Glomerular endothelial cell (primary cell): ENCODE results near the gene KRTAP10-12. TPM values are rescaled to one million over a fixed set of nuclear protein-coding genes. Genes with fewer than 3 reads are reported as not detected.
"Not testable (repeated sequence)": the region's sequence is repeated elsewhere in the genome, so short reads cannot be mapped to it uniquely, and the experiment has no call there.

ENCODE experiments used
- DNase-seq: peaks from one replicate; pipeline ENCODE4 v3.0.0-alpha.2; 2011; ENCODE audit warnings: low read depth, low spot score; ENCODE audit errors: extremely low read depth
- total RNA-seq: library from RNA; depleted of rRNA; stranded (reverse); fragments of >200 nt; gene quantifications from 2 replicates; pipeline ENCODE4 v1.2.3, GENCODE V29; 2015

Gene KRTAP10-12
- total RNA-seq, 1 donor from 2014 or later, result not detected

- DNase-seq, result no peak
Observed at GRCh38 chr21:44667612-44668011, 29.4 kb upstream of the KRTAP10-12 start.

GRCh38 chr21:44670642-44671432 is 26.1 kb upstream of the KRTAP10-12 start:
- DNase-seq, result no peak

GRCh38 chr21:44671911-44672310 is 25.1 kb upstream of the KRTAP10-12 start:
- DNase-seq, result no peak

GRCh38 chr21:44677881-44678280 is 19.1 kb upstream of the KRTAP10-12 start:
- no peak for DNase-seq

- no peak for DNase-seq
Observed at GRCh38 chr21:44681152-44681551, 15.8 kb upstream of the KRTAP10-12 start.

- DNase-seq, result no peak
Observed at GRCh38 chr21:44681861-44682579, 15.0 kb upstream of the KRTAP10-12 start, which contains the start of gene KRTAP12-1. Gene KRTAP12-1 (minus strand): TSS chr21:44682163. CDS start chr21:44682123, 40 bp downstream.

GRCh38 chr21:44682580-44683151 is 14.3 kb upstream of the KRTAP10-12 start:
- DNase-seq, result no peak

- no peak for DNase-seq
Observed at GRCh38 chr21:44684077-44684476, 12.9 kb upstream of the KRTAP10-12 start.

GRCh38 chr21:44684483-44684882 is 12.5 kb upstream of the KRTAP10-12 start:
- no peak for DNase-seq

GRCh38 chr21:44685050-44685449 is 11.9 kb upstream of the KRTAP10-12 start:
- not testable (repeated sequence) for DNase-seq

- no peak for DNase-seq
Observed at GRCh38 chr21:44686000-44686781, 10.8 kb upstream of the KRTAP10-12 start.

- no peak for DNase-seq
Observed at GRCh38 chr21:44686843-44687561, 10.0 kb upstream of the KRTAP10-12 start.

- DNase-seq, result no peak
Observed at GRCh38 chr21:44687671-44688070, 9.3 kb upstream of the KRTAP10-12 start.

GRCh38 chr21:44689740-44690139 is 7.2 kb upstream of the KRTAP10-12 start:
- DNase-seq, result not testable (repeated sequence)

- no peak for DNase-seq
Observed at GRCh38 chr21:44691686-44692085, 5.3 kb upstream of the KRTAP10-12 start.

- DNase-seq, result no peak
Observed at GRCh38 chr21:44692798-44693512, 4.0 kb upstream of the KRTAP10-12 start.

- DNase-seq, result no peak
Observed at GRCh38 chr21:44694776-44695175, 2.2 kb upstream of the KRTAP10-12 start.

- DNase-seq, result no peak
Observed at GRCh38 chr21:44695184-44695583, 1.8 kb upstream of the KRTAP10-12 start.

- DNase-seq, result no peak
Observed at GRCh38 chr21:44695641-44696040, 1.3 kb upstream of the KRTAP10-12 start.
